Stimulated activated CD4-positive, alpha-beta T cell treated with anti-CD3 and anti-CD28 coated beads, Interleukin-15, amount 100 ng/mL, for 1 hour (primary cell): ENCODE data around the gene IL1RAPL1.

ENCODE experiments used
- DNase-seq, 2 donors: peaks; one replicate each; pipeline ENCODE4 v3.0.0-alpha.2; 2020; ENCODE audit warnings: low read depth in 1 of 2, low spot score in 1 of 2

IL1RAPL1 gene

GRCh38 chrX:29724316-29724715, 1137.1 kb downstream of the IL1RAPL1 start:
- no peak for DNase-seq

- no peak for DNase-seq
Observed at GRCh38 chrX:29726811-29727210, 1139.6 kb downstream of the IL1RAPL1 start.

- no peak for DNase-seq
Observed at GRCh38 chrX:29728639-29729038, 1141.4 kb downstream of the IL1RAPL1 start.

- no peak for DNase-seq
Observed at GRCh38 chrX:29744966-29745365, 1157.7 kb downstream of the IL1RAPL1 start.

GRCh38 chrX:29746326-29746725, 1159.1 kb downstream of the IL1RAPL1 start:
- DNase-seq: no peak

GRCh38 chrX:29762006-29762405, 1174.8 kb downstream of the IL1RAPL1 start:
- no peak for DNase-seq

GRCh38 chrX:29775890-29776289, 1188.6 kb downstream of the IL1RAPL1 start:
- DNase-seq: no peak

- no peak for DNase-seq
Observed at GRCh38 chrX:29787656-29788055, 1200.4 kb downstream of the IL1RAPL1 start.

GRCh38 chrX:29788991-29789699, 1201.9 kb downstream of the IL1RAPL1 start:
- no peak for DNase-seq

GRCh38 chrX:29792335-29792734, 1205.1 kb downstream of the IL1RAPL1 start:
- no peak for DNase-seq

- DNase-seq: no peak
Observed at GRCh38 chrX:29797156-29797555, 1209.9 kb downstream of the IL1RAPL1 start.

- DNase-seq: no peak
Observed at GRCh38 chrX:29798469-29798868, 1211.2 kb downstream of the IL1RAPL1 start.

- no peak for DNase-seq
Observed at GRCh38 chrX:29813174-29813573, 1225.9 kb downstream of the IL1RAPL1 start.

GRCh38 chrX:29824176-29824906, 1237.1 kb downstream of the IL1RAPL1 start:
- no peak for DNase-seq

- no peak for DNase-seq
Observed at GRCh38 chrX:29826742-29827141, 1239.5 kb downstream of the IL1RAPL1 start.

- DNase-seq: no peak
Observed at GRCh38 chrX:29834311-29834710, 1247.1 kb downstream of the IL1RAPL1 start.

GRCh38 chrX:29834764-29835163, 1247.5 kb downstream of the IL1RAPL1 start:
- DNase-seq: no peak

- DNase-seq: no peak
Observed at GRCh38 chrX:29841750-29842149, 1254.5 kb downstream of the IL1RAPL1 start.

- no peak for DNase-seq
Observed at GRCh38 chrX:29842552-29842951, 1255.3 kb downstream of the IL1RAPL1 start.

GRCh38 chrX:29851857-29852605, 1264.8 kb downstream of the IL1RAPL1 start:
- no peak for DNase-seq

- DNase-seq: no peak
Observed at GRCh38 chrX:29852767-29853166, 1265.5 kb downstream of the IL1RAPL1 start.

- no peak for DNase-seq
Observed at GRCh38 chrX:29858714-29859113, 1271.5 kb downstream of the IL1RAPL1 start.
